HG03439 (cell line): ENCODE data around the gene TRAPPC6A.

Experiments used
- ATAC-seq: cut with Tn5 transposase; IDR thresholded peaks from one replicate; pipeline ENCODE4 v1.9.1; 2021; ENCODE audit warnings: mild to moderate bottlenecking, moderate library complexity; ENCODE audit not compliant: unreplicated experiment

TRAPPC6A gene

DNA sequence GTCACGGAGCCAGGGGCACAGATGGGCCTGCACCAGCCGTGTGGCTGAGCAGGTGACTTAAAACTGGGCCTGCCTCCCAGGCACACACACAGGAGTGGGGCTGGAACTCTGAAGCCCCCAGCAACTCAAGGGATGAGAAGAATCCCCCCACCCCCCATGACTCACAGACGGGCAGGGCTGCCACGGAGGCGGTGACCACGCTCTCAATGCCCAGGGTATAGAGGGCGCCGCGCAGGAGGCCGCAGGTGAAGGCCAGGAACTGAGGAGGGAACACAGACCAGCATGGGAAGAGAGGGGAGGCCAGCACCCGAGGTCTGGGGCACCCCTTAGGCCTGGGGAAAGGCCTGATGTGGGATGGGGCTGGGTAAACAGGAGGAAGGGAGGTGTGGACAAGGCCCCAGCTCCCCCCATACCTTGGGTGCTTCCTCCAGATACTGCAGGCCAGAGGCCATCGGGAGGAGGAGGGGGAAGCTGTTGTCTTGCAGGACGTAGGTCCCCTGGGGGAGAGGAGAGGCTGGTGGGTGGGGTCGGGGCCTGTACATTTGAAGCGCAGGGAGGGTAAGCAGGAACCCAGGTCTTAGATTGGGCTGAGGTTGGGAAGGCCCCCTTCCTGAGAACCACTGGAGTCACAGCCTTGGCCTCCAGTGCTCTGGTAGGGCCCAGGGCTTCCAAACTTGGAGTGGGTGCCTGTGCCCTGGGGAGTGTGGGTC lies 14.1 kb downstream of the TRAPPC6A start:
- ATAC-seq = no peak

DNA sequence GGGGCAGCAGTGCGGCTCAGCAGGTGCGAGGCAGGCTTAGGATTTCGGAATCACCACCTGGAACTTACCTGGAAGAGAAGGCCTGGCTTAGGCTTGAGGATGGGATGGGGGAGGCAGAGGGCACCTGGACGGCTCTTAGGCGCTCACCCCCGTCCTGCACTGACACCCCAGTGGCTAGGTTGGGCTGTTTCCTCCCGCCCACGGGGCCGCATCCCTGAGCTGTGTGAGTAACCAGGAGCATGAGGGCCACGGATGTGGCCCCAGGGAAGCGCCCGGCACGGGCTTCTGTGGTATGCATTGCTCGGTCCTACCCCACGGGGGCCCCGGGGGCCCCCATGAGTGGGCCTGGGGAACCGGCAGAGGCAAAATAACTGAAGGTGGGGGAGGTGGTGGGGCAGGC lies 14.9 kb downstream of the TRAPPC6A start:
- no peak for ATAC-seq

DNA sequence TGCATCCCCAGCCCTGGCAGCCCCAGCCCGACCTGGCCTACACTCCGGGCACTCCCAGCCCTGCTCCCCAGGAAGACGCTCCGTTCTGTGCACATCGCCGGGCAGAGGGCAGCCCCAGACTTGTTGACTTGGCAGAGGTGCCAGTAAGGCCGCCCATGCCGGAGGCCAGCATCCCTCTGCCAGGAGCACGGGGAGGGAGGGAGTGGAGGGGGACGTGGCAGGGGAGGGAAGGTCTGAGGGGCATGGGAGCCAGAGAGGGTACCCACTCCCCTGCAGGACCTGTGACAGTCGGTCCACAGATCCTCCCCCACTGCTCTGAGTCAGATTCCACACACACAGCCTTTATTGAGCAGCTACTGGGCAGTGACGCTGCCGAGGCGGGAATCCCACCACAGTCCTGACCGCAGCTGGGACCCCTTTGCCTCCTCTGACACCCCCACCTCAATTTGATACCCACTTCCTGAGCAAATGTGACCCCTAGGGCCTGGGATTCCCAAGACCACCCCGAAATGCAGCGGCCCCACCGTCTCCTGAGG lies 15.4 kb downstream of the TRAPPC6A start:
- ATAC-seq = no peak

DNA sequence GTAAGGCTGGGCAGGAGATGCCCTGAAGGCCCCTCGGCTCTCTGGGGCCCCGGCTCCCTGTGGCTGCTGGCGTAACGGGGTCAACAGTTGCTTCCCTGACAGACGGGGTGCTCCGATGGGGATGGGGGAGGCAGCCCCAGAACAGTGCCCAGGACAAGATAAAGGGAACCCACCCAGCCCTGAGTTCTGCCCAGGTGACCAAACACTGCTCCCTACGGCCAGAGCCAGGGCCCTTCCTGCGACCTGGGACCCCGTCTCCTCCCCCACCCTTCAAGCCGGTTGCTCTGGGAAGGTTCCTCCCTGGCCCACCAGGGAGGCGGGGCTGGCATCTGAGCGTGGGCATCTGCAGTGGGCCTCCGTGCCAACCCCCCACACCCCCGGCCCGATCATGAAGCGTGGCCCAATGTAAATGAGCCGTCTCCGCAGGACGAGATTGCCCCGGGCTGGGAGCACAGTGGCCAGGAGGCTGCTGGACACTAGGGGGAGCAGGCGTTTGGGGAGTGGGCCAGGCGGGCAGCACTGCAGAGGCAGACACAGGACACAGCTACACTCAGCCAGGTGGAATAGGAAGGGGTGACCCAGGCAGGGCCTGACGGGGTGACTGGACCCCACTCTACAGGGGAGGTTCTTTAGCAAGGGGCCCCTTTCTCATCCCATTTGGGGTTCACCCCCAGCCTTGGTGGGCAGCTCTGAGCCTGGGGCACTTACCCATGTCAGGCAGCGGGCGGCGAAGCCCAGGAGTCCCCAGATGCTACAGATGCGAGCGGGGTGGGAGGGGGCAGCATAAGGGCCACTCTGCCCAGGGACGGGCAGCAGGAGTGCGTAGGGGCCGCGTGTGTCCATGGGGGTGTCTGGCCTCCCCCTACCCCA lies 16.1 kb downstream of the TRAPPC6A start:
- no peak for ATAC-seq

DNA sequence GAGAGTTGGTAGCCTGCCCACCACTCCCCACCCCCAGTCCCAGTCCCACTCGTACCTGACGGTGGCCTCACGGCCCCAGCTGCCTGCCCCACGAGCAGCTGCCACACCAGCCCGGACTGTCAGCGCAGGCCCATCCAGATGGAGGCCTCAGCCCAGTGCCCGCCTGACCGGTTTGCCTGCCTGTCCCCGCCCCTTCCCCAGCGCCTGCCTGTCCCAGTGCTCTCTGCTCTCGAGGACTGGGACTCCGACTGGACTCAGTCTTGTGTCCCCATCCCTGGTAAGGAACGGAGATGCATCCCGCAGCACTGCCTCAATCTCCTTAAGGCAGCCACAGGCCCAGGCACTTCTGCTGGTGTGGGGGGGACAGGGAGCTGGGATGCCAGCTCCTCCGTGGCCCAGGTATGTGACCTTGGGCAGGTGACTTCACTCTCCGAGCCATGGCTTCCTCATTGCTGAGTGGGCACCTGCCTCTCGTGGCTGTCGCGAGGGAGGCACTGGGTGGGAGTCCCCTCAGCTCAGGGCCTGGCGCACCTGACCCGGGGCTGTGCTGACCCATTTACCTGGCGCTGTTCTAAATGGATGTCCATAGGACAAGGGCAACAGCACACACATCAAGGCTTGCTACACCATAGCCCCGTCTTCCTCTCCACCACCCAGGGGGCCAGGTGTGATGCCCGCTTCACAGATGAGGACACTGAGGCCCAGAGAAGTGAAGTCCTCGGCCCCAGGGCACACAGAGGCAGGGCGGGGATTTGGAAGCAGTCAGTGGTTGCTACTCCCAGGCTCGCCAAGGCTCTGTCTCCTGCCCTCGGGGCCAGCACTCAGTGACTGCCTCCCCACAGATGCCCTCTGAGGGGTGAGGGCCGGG lies 16.9 kb downstream of the TRAPPC6A start, which contains the start of gene NKPD1:
Gene NKPD1, minus strand, starts transcription at position 113 of the 868 bp plus-strand sequence. CDS start 832 bp downstream, outside the sequence.
- ATAC-seq = no peak

DNA sequence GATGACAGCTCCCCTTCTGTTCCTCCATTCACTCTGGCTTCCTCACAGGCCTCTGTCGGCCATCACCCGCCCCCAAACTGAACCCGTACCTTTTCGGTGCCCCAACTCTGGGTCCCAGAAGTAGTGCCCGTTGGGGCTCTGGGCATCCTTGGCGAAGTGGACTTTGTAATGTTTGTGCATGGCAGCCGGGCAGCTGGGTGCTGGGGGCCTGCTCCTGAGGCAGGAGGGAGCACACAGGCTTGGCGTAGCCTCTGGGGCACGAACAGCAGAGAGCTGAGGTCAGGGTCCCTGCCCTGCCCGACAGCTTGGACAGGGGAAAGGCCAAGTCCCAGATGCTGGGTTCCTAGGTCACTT lies 18.1 kb downstream of the TRAPPC6A start:
- ATAC-seq = no peak

DNA sequence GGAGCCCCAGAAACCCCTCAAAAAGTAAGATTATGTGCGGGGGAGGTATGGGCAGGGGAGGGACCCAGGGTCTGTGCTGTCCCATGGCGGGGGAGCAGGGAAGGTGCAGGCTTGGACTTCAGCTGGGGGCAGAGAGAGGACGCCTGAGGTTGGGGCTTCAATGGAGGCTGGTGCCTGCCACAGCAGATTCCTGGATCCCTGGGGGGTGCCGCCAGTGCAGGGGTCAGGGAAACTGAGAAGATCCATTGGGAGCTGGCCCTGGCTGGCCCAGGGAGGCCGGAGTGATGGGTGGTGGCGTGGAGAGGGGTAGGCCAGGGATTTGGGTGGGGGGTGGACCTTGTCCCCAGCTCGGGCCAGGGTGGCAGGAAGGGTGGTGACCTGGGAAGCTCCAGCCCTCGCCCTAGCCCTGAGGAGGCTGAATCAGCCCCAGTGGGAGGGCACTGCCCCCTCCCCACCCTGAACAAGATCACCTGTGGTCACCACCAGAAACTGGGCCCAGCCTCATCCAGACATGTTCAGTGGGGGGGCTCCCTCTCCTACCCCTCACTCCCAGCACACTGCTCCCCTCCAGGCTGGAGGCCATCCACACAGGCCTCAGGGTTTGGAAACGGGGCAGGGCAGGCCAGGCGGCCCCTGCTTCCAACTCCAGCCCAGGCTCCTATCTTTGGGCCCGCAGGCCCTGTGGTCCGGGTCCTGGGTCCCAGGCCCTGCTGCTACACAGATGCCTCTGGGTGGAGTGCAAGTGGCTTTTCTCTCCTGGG lies 18.6 kb downstream of the TRAPPC6A start:
- no peak for ATAC-seq

DNA sequence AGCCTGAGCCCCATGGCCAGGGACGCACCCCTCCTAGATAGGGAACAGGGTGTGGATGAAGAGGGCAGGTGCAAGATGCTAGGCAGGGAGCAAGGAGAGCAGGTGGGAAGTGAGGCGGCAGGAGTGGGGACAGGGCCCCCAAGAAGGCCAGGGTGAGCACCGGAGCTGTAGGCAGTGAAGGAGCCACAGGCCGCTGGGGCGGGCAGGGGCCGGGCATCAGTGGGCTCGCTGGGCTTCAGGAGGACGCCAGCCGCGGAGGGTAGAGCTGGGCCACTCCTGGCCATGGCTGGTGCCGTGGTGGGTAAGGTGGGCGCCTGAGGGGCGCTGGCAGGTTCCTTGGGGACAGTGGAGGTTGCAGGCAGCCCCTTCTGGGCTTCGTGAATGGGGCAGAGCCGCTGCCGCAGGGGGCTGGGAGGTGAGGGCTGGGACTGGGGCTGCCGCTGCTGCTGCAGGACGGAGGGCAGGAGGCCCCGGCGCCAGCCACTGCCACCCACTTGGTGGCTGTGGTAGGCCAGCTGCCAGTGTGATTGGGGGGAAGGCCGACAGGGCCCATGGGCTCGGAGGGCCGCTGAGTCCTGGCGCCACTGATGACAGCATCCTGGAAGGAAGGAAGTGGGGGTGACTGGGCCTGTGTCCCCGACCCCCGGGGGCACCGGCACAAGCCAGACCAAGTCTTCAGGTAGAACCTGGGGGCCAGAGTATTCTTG lies 19.4 kb downstream of the TRAPPC6A start:
- no peak for ATAC-seq

DNA sequence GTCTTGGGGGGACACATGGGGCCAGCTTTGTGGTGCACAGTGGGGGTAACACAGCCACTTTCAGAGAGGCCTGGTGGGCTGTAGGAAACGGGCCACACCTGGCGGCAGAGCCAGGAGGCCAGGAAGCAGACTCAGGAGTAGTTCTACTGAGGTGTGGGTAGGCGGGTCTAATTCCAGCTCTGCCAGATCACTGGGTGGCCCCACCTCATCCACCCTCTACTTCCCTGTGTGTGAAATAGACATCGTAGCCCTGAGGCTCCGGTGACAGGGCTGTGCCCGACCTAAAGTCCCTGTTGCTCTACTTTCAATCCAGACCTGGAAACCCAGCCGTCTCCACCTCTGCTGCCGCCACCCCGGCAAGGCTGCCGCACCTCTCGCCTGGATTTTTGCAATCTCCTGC lies 21.3 kb downstream of the TRAPPC6A start:
- no peak for ATAC-seq

DNA sequence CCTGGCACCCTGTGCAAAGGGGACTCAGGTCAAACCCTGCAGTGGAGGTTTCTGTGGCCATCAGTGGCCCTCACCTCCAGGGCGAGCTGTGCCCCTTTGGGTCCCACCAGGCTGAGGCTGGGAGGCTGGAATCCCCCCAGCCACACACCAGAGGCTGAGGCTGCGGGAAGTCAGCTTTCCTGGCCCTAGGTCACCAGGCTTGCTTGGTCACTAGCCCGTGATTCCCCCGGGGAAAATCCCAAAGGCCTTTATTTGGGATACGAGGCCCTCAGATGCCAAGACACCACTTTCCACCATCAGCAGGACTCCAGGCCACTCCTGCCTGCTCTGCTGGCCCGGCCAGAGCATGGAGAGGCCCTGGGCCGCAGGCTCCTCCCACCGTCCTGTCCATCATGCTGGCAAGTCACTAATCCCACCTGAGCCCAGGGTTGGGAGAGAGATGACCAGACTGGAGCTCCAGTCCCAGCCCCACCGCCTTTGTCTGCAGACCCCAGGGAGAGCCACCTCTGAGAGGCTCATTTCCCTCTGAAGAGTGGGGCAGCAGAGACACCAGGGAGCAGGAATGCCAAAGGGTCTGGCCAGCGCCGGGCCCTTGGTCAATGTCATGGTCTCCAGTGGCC lies 21.9 kb downstream of the TRAPPC6A start:
- ATAC-seq = no peak

DNA sequence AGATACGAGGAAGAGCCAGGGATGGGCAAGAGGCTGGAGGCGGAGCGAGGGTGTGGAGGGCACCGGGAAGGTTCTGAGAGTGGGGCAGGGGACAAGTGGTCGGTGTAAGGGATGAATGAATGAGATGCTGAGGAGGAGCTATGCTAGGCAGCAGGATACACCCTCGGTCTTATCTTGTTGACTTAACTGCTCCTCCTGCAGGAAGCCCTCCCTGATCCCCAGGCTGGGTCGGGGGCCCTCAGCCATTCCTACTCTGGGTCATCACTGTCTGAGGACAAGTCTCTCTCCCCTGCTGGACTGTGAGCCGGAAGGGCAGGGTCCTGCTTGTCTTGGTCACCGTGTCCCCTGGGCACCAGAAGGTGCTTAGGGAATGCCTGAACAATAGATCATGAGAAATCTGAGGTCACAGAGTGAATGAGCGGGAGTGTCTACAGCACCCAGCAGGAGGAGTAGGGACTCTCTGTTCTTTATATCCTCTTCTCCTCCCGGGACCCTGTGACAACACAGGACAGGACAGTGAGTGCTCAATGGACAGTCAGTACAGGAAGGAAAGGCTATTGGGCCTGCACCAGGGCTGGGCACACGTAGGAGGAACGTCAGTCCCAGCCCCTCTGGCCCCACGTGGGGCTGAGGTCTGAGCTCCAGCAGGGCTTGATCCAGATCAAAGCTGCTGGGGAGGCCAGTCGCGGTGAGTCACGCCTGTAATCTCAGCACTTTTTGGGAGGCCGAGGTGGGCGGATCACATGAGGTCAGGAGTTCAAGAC lies 23.8 kb downstream of the TRAPPC6A start:
- no peak for ATAC-seq

DNA sequence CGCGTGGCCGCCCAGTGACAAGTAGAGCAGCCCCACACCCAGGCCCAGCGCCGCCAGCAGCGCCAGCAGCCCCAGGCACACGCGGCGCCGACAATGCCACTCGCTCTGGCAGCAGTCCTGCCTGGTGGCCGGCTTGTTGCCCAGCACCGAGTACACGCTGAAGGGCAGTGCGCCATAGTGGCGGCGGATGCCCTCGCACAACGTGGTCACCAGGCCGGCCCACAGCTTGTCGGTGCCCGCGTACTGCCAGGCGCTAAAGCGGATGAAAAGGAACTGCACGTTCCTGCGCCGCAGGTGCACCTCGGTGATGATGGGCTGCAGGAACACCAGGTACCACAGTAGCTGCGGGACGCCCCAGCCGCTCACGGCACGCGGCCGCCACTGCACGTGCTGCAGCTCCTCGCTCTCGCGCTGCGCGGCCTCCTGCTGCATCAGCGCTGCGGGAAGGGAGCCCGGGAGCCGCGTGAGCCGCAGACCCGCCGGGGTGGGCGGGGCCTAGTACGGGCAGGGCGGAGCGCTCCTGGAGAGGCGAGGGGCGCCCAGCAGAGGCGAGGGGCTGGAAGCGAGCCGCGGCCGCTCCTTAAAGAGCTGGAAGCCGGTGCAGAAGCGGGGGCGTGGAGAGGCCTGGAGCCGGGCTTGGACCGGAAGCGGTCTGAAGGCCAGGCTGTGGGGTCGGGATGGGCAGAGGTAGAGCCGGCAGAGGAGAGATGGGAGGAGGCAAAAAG lies 24.5 kb downstream of the TRAPPC6A start:
- no peak for ATAC-seq

DNA sequence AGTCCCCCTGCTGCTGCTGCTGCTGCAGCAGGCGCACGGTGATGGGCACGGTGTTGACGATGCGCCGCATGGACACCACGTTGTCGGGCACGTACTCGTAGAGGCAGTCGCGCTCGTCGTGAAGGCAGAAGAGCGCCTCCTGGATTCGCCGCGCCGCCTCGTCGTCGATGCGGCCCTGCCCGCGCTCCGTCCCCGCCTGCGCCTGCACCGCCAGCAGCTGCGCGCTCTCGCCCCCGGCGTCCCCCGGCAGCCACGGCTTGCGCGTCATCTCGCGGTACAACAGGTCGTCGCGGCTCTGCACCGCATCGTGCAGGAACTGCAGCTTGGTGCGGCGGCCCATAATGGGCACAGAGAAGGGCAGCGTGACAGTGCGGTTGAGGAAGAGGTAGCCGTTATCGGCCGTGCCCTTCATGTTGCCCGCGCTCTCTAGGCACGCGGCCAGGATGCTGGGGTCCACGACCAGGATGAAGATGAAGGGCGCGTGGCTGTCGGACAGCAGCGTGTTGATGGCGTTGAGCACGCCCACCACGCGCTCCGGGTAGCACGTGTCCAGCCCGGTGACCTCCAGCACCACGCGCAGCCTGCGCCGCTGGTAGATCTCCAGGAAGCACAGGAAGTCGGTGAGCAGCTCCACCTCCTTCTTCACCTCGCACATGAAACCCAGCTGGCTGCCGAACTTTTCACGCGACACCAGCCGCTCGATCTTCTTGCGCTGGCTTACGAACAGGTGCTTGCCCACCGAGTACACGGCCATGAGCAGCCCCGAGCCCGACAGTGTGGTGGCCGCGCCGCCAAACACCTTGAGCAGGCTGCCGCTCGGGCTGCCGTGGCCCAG lies 25.3 kb downstream of the TRAPPC6A start:
- ATAC-seq = no peak

DNA sequence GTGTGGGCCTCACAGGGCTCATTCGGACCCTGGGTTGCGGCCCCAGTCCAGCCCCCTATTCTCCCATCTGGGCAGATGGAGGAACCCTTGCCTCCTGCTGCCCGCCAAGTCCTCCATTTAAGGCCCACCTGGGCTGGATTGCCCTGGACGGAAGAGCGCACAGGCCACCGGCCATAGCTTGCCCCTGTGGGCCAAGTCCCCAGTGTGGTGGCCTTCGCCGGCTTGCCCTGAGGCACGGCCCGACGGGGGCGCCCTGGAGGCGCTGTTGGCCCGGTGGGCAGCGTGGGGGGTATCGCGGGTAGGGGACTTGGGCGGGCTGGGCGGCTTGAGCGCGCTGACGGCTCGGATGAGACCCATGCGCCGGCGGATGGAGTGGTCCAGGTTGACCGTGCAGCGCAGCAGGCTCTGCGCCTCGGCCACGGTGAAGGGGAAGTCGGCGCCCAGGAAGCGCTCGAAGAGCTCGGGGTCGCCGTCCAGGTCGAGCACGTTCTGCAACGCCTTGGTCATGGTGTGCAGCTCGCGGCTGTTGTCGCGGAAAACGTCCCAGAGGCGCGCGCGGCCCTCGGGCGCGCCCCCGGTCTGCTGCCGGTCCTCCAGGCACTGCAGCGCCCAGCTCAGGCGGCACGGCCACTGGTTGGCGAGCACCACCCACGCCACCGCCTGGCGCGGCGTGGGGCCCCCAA lies 26.1 kb downstream of the TRAPPC6A start:
- ATAC-seq = no peak

DNA sequence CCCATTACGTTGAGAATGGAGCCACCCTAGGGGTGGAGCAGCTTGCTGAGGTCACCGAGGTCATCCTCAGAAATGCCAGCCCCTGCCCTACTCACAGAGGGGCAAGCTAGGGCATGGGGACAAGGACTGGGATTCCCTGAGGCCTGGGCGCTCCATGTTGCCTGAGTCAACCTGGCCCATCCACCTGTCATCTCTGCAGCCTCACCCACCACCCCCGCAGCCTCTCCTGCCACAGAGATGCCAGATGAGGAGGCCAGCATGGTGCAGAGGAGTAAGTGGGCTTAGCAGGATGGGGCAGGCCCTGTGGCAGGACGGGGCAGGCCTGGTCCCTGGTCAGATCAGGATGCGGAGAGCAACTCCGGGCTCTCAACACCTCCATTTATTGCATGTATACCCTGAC lies 26.7 kb downstream of the TRAPPC6A start:
- no peak for ATAC-seq

DNA sequence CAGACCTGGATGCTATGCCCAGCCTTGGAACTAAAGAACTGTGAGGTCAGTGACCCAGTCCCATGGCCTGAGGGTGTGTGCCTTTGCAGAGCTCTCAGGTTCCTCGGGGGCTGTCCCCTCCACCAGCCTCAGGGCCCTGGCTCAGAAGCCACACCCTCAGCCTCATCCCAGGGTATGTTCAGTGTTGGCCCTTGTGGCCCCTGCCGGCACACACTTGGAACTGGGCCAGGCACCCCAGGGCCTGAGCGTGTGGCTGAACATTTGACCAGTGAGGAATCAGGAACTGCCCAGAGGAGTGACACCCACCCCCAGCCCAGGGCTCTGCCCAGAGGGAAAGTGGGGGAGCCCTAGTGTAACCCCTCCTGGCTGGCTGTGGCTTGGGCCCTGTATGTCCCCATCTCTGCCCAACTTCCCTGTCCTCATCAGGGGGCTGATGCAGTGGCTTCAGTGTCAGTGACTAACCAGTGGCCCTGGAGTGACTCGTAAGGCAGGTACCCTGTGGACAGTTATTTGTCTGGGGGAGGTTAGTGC lies 27.2 kb downstream of the TRAPPC6A start:
- ATAC-seq = no peak
